GM15510 (cell line): ENCODE results near the gene HOXD13.

ENCODE experiments used
- POLR2A ChIP-seq: IDR thresholded peaks from 3 replicates; pipeline ENCODE4 v1.6.1; 2011; ENCODE audit warnings: borderline replicate concordance; ENCODE audit not compliant: insufficient read length; ENCODE audit errors: extremely low read depth

Gene HOXD13

DNA sequence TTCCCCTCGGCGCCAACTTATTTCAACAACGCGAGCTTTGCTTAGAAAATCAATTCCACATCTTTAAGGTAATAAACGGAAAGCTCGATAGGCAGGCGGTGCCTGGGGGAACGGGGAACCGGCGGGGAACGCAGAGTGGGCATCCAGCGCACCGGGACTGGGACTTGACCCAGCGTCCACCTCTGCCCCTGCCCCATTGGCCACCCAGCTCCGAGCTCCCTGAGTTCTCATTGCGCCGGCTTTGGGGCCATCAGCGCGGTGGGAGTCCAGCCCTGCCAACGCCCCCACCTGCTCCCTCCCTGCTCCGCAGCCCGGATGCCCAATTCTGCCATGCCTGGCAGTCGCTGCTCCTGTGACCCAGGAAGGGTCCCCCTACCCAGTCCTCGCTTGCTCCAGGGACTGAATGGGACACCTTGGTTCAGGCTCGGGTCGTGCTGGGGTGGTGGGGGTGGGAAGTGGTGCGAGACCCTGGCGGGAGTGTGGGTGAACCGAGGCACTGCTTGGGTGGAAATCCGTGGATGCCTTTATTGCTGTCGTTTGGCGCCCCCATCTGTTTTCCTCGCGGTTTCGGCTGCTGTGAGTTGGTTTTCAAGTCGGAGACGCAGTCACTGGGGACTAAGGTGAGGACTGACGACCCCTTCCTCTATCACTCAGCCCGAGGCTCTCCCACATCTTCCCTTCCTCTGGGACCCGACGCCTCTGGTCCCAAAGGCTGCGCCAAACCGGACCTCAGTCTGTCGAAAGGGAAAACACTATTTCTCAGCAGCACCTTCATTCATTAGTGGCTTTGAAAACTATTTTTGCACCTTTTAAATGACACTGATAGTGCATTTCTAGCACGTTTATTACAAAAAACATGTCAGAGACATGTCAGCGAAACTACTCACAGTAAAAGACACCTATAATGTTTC, 6.4 kb upstream of the HOXD13 start:
- TF ChIP-seq POLR2A = no peak

DNA sequence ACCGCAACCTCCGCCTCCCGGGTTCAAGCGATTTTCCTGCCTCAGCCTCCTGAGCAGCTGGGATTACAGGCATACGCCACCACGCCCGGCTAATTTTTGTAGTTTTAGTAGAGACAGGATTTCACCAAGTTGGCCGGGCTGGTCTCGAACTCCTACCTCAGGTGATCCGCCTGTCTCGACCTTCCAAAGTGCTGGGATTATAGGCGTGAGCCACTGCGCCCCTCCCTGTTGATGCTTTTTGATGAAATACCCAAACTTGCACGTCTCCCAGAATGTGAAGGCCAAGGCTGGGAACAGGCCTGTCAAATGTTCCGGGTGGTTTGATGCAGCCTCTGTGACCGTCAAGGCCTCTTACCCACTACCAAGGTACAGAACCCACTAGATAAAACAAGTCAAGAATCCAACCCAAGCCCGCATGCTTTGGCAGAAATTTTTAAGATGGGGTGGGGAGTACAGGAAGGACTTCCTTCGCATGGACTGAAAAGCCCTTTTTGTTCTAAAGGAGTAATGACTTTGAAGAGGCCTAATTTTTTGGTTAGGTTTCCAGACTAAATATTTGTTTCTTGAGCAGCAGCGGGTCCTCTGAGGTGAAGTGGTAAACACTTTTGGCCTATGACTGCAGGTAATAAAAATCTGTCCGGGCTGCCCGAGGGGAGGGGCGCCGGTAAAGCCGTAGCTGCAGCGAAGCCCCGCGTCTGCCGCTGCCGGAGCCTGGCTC, 5.0 kb upstream of the HOXD13 start:
- TF ChIP-seq POLR2A = no peak

- TF ChIP-seq POLR2A = no peak
These were observed 4.2 kb upstream of the HOXD13 start for GRCh38 chr2:176088048-176088936.

GRCh38 chr2:176088937-176089842, 3.3 kb upstream of the HOXD13 start:
- TF ChIP-seq POLR2A = no peak

GRCh38 chr2:176089843-176090395, 2.6 kb upstream of the HOXD13 start:
- TF ChIP-seq POLR2A = no peak

GRCh38 chr2:176090862-176091261, 1.7 kb upstream of the HOXD13 start:
- TF ChIP-seq POLR2A = no peak

- TF ChIP-seq POLR2A = no peak
These were observed 927 bp upstream of the HOXD13 start for GRCh38 chr2:176091329-176092258.

GRCh38 chr2:176093145-176093897, 800 bp downstream of the HOXD13 start:
- TF ChIP-seq POLR2A = no peak

DNA sequence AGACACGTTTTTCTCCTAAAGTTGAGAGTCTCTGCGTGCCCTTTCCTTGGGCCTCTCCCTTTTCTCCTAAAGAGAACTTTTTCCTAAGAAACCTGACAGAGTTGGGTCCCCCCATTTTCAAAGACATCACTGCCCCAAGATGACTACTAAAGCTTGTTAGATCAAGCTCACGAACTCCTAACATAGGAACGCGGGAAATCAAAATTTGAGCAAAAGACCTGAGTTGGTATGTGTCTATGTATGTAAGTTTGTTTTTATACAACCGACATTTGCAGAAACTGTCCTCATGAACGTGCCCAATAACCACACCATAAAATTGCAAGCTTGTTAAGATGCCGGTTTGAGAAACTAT, 1.4 kb downstream of the HOXD13 start:
- no peak for TF ChIP-seq POLR2A

- TF ChIP-seq POLR2A = no peak
These were observed 1.8 kb downstream of the HOXD13 start for GRCh38 chr2:176094349-176094748.

DNA sequence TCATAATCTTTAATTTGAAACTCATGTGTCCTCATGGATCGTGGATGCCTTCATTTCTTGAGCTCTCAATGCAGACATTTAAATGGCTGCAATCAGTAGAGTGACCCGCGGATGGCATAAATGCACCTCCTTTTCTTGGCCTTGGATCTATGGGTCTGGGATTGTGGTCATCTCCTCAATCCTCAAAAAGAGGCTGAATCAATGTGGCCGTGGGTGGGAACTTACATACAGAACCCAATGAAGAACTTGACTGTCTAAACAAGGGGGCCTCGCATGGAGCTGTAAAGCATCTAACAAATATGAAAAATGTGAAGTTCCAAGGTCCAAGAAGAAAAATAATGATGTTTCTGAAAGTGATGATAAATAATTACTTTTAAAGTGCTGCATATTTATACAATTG, 2.9 kb downstream of the HOXD13 start:
- TF ChIP-seq POLR2A = no peak
